Vagina (tissue), 2 donors: ENCODE data around the gene XRCC5.

ENCODE experiments used
- CTCF ChIP-seq, 3 experiments: fragments of 450-650 bp in 2 of 3; fragments of 200-600 bp in 1 of 3; sonication (generic) in 1 of 3; IDR thresholded peaks; one replicate each; pipeline ENCODE4 v1.5.1; 2017 to 2019; ENCODE audit warnings: antibody characterized with exemption in 3 of 3, mild to moderate bottlenecking in 2 of 3, moderate library complexity in 2 of 3
- POLR2A ChIP-seq, 2 donors: fragments of 450-650 bp; IDR thresholded peaks; one replicate each; pipeline ENCODE4 v1.6.1; 2017; ENCODE audit warnings: antibody characterized with exemption in 2 of 2, mild to moderate bottlenecking in 2 of 2, moderate library complexity in 2 of 2
- POLR2AphosphoS5 ChIP-seq, 2 donors: sonication (generic); formaldehyde crosslinking; IDR thresholded peaks; one replicate each; pipeline ENCODE4 v1.9.0; 2017; ENCODE audit warnings: antibody characterized with exemption in 2 of 2, mild to moderate bottlenecking in 2 of 2, low read depth in 1 of 2; ENCODE audit not compliant: insufficient read depth in 1 of 2

- TF ChIP-seq POLR2A (IDR thresholded peaks at IDR 0.05) (no peak), CTCF (IDR thresholded peaks at IDR 0.05) (no peak), POLR2AphosphoS5 (IDR thresholded peaks at IDR 0.05; ENCODE audit: insufficient read depth in 1 of 2, low read depth in 1 of 2) (no peak)
Observed at GRCh38 chr2:216224388-216224787, 115.2 kb downstream of the XRCC5 start.
